Measurements from ENCODE around the gene SLC38A5. TPM values are rescaled to one million over a fixed set of nuclear protein-coding genes. Genes with fewer than 3 reads are reported as not detected.

Gene SLC38A5
- total RNA-seq, 1 experiment from 2014 or later = 50.6 TPM

DNA sequence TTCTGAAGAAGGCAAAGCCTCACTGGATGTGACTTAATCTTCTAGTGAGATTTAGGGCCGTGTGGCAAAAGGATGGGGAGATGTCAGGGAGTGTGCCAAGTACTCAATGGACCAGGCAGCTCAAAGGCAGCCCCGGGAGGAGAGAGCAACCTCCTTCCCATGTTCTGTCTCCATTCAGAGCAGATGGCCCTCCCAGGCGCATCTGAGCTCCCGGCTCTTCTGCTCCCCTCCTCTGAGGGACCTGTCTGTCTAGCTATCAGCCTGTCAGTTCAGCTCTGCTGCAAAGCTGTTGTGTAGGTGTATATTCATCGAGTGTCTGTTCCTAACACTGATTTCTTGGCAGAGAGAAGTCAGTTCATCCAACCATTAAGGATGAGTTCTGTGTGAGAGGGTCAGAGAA, 27.8 kb upstream of the SLC38A5 start:
- no peak for DNase-seq (ENCODE audit: low spot score)
- TF ChIP-seq, protein P1, sequence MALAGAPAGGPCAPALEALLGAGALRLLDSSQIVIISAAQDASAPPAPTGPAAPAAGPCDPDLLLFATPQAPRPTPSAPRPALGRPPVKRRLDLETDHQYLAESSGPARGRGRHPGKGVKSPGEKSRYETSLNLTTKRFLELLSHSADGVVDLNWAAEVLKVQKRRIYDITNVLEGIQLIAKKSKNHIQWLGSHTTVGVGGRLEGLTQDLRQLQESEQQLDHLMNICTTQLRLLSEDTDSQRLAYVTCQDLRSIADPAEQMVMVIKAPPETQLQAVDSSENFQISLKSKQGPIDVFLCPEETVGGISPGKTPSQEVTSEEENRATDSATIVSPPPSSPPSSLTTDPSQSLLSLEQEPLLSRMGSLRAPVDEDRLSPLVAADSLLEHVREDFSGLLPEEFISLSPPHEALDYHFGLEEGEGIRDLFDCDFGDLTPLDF (CRISPR knock-in tag; IDR thresholded peaks at IDR 0.05) = no peak
- TF ChIP-seq ZNF416 (CRISPR knock-in tag; IDR thresholded peaks at IDR 0.05) (no peak), ZNF219 (CRISPR knock-in tag; IDR thresholded peaks at IDR 0.05; ENCODE audit: borderline replicate concordance) (no peak), TEAD1 (CRISPR knock-in tag; IDR thresholded peaks at IDR 0.05) (no peak), CREM (CRISPR knock-in tag; IDR thresholded peaks at IDR 0.05) (no peak), FOXK1 (CRISPR knock-in tag; IDR thresholded peaks at IDR 0.05) (no peak), SP1 (CRISPR knock-in tag; conservative IDR thresholded peaks at IDR 0.05) (no peak), RELA (CRISPR knock-in tag; IDR thresholded peaks at IDR 0.05; ENCODE audit: borderline replicate concordance) (no peak), ELF4 (CRISPR knock-in tag; IDR thresholded peaks at IDR 0.05; ENCODE audit: low read depth) (no peak)
- TF ChIP-seq, protein P2, sequence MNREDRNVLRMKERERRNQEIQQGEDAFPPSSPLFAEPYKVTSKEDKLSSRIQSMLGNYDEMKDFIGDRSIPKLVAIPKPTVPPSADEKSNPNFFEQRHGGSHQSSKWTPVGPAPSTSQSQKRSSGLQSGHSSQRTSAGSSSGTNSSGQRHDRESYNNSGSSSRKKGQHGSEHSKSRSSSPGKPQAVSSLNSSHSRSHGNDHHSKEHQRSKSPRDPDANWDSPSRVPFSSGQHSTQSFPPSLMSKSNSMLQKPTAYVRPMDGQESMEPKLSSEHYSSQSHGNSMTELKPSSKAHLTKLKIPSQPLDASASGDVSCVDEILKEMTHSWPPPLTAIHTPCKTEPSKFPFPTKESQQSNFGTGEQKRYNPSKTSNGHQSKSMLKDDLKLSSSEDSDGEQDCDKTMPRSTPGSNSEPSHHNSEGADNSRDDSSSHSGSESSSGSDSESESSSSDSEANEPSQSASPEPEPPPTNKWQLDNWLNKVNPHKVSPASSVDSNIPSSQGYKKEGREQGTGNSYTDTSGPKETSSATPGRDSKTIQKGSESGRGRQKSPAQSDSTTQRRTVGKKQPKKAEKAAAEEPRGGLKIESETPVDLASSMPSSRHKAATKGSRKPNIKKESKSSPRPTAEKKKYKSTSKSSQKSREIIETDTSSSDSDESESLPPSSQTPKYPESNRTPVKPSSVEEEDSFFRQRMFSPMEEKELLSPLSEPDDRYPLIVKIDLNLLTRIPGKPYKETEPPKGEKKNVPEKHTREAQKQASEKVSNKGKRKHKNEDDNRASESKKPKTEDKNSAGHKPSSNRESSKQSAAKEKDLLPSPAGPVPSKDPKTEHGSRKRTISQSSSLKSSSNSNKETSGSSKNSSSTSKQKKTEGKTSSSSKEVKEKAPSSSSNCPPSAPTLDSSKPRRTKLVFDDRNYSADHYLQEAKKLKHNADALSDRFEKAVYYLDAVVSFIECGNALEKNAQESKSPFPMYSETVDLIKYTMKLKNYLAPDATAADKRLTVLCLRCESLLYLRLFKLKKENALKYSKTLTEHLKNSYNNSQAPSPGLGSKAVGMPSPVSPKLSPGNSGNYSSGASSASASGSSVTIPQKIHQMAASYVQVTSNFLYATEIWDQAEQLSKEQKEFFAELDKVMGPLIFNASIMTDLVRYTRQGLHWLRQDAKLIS (CRISPR knock-in tag; IDR thresholded peaks at IDR 0.05; ENCODE audit: borderline replicate concordance) = no peak
- TF ChIP-seq, protein P3, sequence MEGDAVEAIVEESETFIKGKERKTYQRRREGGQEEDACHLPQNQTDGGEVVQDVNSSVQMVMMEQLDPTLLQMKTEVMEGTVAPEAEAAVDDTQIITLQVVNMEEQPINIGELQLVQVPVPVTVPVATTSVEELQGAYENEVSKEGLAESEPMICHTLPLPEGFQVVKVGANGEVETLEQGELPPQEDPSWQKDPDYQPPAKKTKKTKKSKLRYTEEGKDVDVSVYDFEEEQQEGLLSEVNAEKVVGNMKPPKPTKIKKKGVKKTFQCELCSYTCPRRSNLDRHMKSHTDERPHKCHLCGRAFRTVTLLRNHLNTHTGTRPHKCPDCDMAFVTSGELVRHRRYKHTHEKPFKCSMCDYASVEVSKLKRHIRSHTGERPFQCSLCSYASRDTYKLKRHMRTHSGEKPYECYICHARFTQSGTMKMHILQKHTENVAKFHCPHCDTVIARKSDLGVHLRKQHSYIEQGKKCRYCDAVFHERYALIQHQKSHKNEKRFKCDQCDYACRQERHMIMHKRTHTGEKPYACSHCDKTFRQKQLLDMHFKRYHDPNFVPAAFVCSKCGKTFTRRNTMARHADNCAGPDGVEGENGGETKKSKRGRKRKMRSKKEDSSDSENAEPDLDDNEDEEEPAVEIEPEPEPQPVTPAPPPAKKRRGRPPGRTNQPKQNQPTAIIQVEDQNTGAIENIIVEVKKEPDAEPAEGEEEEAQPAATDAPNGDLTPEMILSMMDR (IDR thresholded peaks at IDR 0.05) = no peak
- TF ChIP-seq, protein P4, sequence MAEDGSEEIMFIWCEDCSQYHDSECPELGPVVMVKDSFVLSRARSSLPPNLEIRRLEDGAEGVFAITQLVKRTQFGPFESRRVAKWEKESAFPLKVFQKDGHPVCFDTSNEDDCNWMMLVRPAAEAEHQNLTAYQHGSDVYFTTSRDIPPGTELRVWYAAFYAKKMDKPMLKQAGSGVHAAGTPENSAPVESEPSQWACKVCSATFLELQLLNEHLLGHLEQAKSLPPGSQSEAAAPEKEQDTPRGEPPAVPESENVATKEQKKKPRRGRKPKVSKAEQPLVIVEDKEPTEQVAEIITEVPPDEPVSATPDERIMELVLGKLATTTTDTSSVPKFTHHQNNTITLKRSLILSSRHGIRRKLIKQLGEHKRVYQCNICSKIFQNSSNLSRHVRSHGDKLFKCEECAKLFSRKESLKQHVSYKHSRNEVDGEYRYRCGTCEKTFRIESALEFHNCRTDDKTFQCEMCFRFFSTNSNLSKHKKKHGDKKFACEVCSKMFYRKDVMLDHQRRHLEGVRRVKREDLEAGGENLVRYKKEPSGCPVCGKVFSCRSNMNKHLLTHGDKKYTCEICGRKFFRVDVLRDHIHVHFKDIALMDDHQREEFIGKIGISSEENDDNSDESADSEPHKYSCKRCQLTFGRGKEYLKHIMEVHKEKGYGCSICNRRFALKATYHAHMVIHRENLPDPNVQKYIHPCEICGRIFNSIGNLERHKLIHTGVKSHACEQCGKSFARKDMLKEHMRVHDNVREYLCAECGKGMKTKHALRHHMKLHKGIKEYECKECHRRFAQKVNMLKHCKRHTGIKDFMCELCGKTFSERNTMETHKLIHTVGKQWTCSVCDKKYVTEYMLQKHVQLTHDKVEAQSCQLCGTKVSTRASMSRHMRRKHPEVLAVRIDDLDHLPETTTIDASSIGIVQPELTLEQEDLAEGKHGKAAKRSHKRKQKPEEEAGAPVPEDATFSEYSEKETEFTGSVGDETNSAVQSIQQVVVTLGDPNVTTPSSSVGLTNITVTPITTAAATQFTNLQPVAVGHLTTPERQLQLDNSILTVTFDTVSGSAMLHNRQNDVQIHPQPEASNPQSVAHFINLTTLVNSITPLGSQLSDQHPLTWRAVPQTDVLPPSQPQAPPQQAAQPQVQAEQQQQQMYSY (CRISPR knock-in tag; IDR thresholded peaks at IDR 0.05) = no peak
- TF ChIP-seq, protein P5, sequence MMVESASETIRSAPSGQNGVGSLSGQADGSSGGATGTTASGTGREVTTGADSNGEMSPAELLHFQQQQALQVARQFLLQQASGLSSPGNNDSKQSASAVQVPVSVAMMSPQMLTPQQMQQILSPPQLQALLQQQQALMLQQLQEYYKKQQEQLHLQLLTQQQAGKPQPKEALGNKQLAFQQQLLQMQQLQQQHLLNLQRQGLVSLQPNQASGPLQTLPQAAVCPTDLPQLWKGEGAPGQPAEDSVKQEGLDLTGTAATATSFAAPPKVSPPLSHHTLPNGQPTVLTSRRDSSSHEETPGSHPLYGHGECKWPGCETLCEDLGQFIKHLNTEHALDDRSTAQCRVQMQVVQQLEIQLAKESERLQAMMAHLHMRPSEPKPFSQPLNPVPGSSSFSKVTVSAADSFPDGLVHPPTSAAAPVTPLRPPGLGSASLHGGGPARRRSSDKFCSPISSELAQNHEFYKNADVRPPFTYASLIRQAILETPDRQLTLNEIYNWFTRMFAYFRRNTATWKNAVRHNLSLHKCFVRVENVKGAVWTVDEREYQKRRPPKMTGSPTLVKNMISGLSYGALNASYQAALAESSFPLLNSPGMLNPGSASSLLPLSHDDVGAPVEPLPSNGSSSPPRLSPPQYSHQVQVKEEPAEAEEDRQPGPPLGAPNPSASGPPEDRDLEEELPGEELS (CRISPR knock-in tag; IDR thresholded peaks at IDR 0.05) = no peak
- TF ChIP-seq, protein P6, sequence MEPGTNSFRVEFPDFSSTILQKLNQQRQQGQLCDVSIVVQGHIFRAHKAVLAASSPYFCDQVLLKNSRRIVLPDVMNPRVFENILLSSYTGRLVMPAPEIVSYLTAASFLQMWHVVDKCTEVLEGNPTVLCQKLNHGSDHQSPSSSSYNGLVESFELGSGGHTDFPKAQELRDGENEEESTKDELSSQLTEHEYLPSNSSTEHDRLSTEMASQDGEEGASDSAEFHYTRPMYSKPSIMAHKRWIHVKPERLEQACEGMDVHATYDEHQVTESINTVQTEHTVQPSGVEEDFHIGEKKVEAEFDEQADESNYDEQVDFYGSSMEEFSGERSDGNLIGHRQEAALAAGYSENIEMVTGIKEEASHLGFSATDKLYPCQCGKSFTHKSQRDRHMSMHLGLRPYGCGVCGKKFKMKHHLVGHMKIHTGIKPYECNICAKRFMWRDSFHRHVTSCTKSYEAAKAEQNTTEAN (CRISPR knock-in tag; IDR thresholded peaks at IDR 0.05) = no peak
- TF ChIP-seq, protein P7, sequence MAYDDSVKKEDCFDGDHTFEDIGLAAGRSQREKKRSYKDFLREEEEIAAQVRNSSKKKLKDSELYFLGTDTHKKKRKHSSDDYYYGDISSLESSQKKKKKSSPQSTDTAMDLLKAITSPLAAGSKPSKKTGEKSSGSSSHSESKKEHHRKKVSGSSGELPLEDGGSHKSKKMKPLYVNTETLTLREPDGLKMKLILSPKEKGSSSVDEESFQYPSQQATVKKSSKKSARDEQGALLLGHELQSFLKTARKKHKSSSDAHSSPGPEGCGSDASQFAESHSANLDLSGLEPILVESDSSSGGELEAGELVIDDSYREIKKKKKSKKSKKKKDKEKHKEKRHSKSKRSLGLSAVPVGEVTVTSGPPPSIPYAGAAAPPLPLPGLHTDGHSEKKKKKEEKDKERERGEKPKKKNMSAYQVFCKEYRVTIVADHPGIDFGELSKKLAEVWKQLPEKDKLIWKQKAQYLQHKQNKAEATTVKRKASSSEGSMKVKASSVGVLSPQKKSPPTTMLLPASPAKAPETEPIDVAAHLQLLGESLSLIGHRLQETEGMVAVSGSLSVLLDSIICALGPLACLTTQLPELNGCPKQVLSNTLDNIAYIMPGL (CRISPR knock-in tag; IDR thresholded peaks at IDR 0.05) = no peak
- TF ChIP-seq, protein P8, sequence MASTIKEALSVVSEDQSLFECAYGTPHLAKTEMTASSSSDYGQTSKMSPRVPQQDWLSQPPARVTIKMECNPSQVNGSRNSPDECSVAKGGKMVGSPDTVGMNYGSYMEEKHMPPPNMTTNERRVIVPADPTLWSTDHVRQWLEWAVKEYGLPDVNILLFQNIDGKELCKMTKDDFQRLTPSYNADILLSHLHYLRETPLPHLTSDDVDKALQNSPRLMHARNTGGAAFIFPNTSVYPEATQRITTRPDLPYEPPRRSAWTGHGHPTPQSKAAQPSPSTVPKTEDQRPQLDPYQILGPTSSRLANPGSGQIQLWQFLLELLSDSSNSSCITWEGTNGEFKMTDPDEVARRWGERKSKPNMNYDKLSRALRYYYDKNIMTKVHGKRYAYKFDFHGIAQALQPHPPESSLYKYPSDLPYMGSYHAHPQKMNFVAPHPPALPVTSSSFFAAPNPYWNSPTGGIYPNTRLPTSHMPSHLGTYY (CRISPR knock-in tag; IDR thresholded peaks at IDR 0.05) = no peak
- TF ChIP-seq, protein P9, sequence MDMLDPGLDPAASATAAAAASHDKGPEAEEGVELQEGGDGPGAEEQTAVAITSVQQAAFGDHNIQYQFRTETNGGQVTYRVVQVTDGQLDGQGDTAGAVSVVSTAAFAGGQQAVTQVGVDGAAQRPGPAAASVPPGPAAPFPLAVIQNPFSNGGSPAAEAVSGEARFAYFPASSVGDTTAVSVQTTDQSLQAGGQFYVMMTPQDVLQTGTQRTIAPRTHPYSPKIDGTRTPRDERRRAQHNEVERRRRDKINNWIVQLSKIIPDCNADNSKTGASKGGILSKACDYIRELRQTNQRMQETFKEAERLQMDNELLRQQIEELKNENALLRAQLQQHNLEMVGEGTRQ (CRISPR knock-in tag; IDR thresholded peaks at IDR 0.05) = no peak
- TF ChIP-seq, protein P10, sequence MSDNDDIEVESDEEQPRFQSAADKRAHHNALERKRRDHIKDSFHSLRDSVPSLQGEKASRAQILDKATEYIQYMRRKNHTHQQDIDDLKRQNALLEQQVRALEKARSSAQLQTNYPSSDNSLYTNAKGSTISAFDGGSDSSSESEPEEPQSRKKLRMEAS (CRISPR knock-in tag; IDR thresholded peaks at IDR 0.05) = no peak
- Mint-ChIP-seq H3K36me3 (no peaks in the 10 kb centered on the region), H3K4me1 (no peaks in the 10 kb centered on the region), H3K27me3 (ENCODE audit: low read depth) (no peaks in the 10 kb centered on the region), H3K4me3 (no peak overlapping the region), H3K9me3 (no peaks in the 10 kb centered on the region), H3K27ac (no peak overlapping the region)
- CTCF ChIA-PET = no interaction called here
- ATAC-seq = no peak
- POLR2A ChIA-PET = no interaction called here
